ENCODE measurements around the gene RSPH4A. TPM values are rescaled to one million over a fixed set of nuclear protein-coding genes. Genes with fewer than 3 reads are reported as not detected.
A peak's percentile ranks its signal among the peaks of the same experiment; 100 is the strongest.

Gene RSPH4A
- total RNA-seq, 3 donors from 2014 or later (not counting 1 experiment from before 2014, with no cell fraction given): 0.64 to 1.0 (median 0.95) TPM

DNA sequence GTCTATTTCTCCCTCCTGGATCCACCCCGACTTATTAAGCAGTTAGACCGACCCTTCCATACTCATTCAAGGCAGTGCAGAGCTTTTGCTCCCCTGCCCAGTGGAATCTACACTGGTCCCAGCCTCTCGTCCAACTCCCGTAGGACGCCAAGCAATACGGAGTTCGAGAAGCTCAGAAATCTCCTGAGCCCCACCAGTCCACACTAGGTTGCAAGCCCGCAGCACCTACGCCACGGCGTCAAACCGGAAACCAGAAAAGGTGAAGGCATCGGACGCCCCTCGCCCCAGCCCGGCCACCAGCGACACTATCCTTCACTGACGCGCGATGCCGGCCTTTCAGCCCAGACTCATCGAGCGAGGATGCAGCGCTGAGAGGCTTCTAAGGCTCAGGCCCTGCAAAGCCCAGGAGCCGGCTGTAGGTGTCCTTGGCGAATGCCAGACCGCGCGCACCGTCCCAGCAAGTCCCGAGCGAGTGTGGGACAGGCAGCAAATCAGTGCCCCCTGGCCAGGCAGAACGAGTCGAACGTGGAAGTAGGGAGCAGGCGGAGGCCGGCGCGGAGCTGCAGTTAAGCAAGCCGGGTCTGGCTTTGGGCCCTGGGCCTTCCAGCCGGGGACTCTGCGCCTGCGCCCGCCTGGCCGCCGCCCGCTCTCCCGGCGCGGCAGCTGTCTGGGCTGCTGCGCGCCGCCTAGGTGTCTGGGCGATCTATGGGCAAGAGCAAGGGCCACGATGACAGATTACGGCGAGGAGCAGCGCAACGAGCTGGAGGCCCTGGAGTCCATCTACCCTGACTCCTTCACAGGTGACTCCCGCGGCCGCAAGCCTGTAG is 45.2 kb upstream of the RSPH4A start, which contains the start of gene RWDD1:
Gene RWDD1, plus strand, starts transcription at position 649 of the 827 bp plus-strand sequence. Its CDS starts 79 bp downstream, at position 728.
- Mint-ChIP-seq H3K27ac (peak within 1 kb of the TSS; percentile 99), H3K9me3 (no peaks in the 10 kb centered on the region), H3K4me3 (peak within 1 kb of the TSS; percentile 98), H3K36me3 (no peaks in the 10 kb centered on the region), H3K4me1 (peaks cover 43 to 44% of the 10 kb centered on the region in 2 donors), H3K27me3 (ENCODE audit: low read depth in 2 of 2) (peaks cover 5 to 10% of the 10 kb centered on the region in 2 donors)
- DNase-seq (peak; percentile 96 to 99), ATAC-seq (peak; percentile 91 to 99 (median 92))
- Histone ChIP-seq H3K27me3 (ENCODE audit: control insufficient read depth, insufficient read depth, low read length) (no peaks in the 10 kb centered on the region), H3K27ac (ENCODE audit: low read length) (peak within 1 kb of the TSS; percentile 88), H3K4me1 (ENCODE audit: control insufficient read depth, insufficient read depth, low read length) (peaks cover 4% of the 10 kb centered on the region), H3K9me3 (ENCODE audit: control insufficient read depth, insufficient read depth, low read length) (no peaks in the 10 kb centered on the region), H3K4me3 (ENCODE audit: low read length) (peak within 1 kb of the TSS; percentile 66), H3K36me3 (ENCODE audit: control insufficient read depth, insufficient read depth, low read length) (peaks cover 12% of the 10 kb centered on the region)
- WGBS (ENCODE audit: insufficient coverage): under 1% methylated on average over 62 of the region's 62 CpGs
- no peak for TF ChIP-seq CTCF (IDR thresholded peaks at IDR 0.05)
- intact Hi-C loops (cut with micrococcal nuclease): loop anchor here (1.0 to 5.0 kb wide), 6 partner anchors 35 to 470 kb away; partner anchors contain the start of genes KPNA5, NT5DC1, TSPYL1 and TSPYL4

GRCh38 chr6:116571683-116572000 is 44.6 kb upstream of the RSPH4A start:
- H3K9me3 Mint-ChIP-seq: no peaks in the 10 kb centered on the region
- no peak for TF ChIP-seq CTCF (IDR thresholded peaks at IDR 0.05)
- peak overlapping the region; percentile 88 for H3K27ac ChIP-seq (ENCODE audit: low read length)
- DNase-seq (no peak), ATAC-seq (no peak)
- peak overlapping the region; percentile 99 for H3K27ac Mint-ChIP-seq
- H3K36me3 ChIP-seq (ENCODE audit: control insufficient read depth, insufficient read depth, low read length): peaks cover 13% of the 10 kb centered on the region
- peak overlapping the region; percentile 98 for H3K4me3 Mint-ChIP-seq
- H3K9me3 ChIP-seq (ENCODE audit: control insufficient read depth, insufficient read depth, low read length): no peaks in the 10 kb centered on the region
- intact Hi-C loops (cut with micrococcal nuclease): loop anchor here (1.0 to 5.0 kb wide), 6 partner anchors 35 to 471 kb away; partner anchors contain the start of genes KPNA5, NT5DC1, TSPYL1 and TSPYL4
- no peaks in the 10 kb centered on the region for H3K36me3 Mint-ChIP-seq
- H3K4me1 ChIP-seq (ENCODE audit: control insufficient read depth, insufficient read depth, low read length): peaks cover 4% of the 10 kb centered on the region
- H3K27me3 ChIP-seq (ENCODE audit: control insufficient read depth, insufficient read depth, low read length): no peaks in the 10 kb centered on the region
- peaks cover 44 to 48% of the 10 kb centered on the region in 2 donors for H3K4me1 Mint-ChIP-seq
- WGBS (ENCODE audit: insufficient coverage): 0% methylated on average over 5 of the region's 12 CpGs
- peaks cover 2 to 4% of the 10 kb centered on the region in 2 donors for H3K27me3 Mint-ChIP-seq (ENCODE audit: low read depth in 2 of 2)
- H3K4me3 ChIP-seq (ENCODE audit: low read length): peak overlapping the region; percentile 66

DNA sequence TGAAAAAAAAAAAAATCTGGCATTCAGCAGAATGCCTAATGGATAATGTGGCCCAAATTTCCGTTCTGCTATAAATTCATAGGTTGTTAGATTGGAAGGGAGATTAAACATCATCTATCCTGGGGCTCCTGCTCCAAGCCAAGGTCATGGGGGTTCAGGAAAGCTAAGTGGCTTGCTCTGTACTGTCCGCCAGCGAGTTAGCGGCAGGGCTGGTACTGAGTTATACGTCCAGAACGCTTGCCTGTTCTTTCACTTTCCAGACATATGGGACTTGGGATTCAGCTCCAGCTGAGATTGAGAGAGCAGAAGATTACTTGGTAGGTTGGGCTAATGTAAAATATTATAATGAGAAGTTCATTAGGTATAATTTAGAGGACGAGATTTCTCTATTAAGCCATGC is 44.1 kb upstream of the RSPH4A start:
- Histone ChIP-seq H3K4me1 (ENCODE audit: control insufficient read depth, insufficient read depth, low read length) (peaks cover 4% of the 10 kb centered on the region), H3K36me3 (ENCODE audit: control insufficient read depth, insufficient read depth, low read length) (peaks cover 13% of the 10 kb centered on the region), H3K27me3 (ENCODE audit: control insufficient read depth, insufficient read depth, low read length) (no peaks in the 10 kb centered on the region), H3K9me3 (ENCODE audit: control insufficient read depth, insufficient read depth, low read length) (no peaks in the 10 kb centered on the region), H3K4me3 (ENCODE audit: low read length) (peak overlapping the region; percentile 66), H3K27ac (ENCODE audit: low read length) (peak overlapping the region; percentile 88)
- ATAC-seq (no peak), DNase-seq (peak in 1 of 2 donors; percentile 29)
- Mint-ChIP-seq H3K27me3 (ENCODE audit: low read depth in 2 of 2) (no peaks in the 10 kb centered on the region), H3K9me3 (no peaks in the 10 kb centered on the region), H3K36me3 (no peaks in the 10 kb centered on the region), H3K27ac (peak overlapping the region; percentile 99), H3K4me1 (peaks cover 47 to 52% of the 10 kb centered on the region in 2 donors), H3K4me3 (peak overlapping the region; percentile 98)
- no peak for TF ChIP-seq CTCF (IDR thresholded peaks at IDR 0.05)
- intact Hi-C loops (cut with micrococcal nuclease): loop anchor here (5.0 kb wide), 1 partner anchor 95 kb away; the partner anchor contains the start of gene ZUP1
- WGBS (ENCODE audit: insufficient coverage): 5% methylated on average over 6 of the region's 7 CpGs

Data from natural killer cell (primary cell).